ENCODE measurements around the gene ADCY9. TPM values are rescaled to one million over a fixed set of nuclear protein-coding genes. Genes with fewer than 3 reads are reported as not detected.

ADCY9 gene
- total RNA-seq, 1 donor from 2014 or later, result 43.2 TPM

GRCh38 chr16:4010225-4011158, 105.8 kb downstream of the ADCY9 start:
- ATAC-seq (peak in 1 of 2 donors; percentile 5), DNase-seq (peak; percentile 45)
- Histone ChIP-seq H3K4me3 (peak overlapping the region; percentile 17), H3K4me1 (peaks cover 32% of the 10 kb centered on the region), H3K27me3 (ENCODE audit: low read depth) (no peaks in the 10 kb centered on the region), H3K36me3 (peaks cover 6% of the 10 kb centered on the region), H3K27ac (peak overlapping the region; percentile 77), H3K9me3 (no peaks in the 10 kb centered on the region)
- TF ChIP-seq CTCF (IDR thresholded peaks at IDR 0.05), result no peak
- intact Hi-C loops (cut with DNase I), result no loop called here

GRCh38 chr16:4009177-4009576, 107.1 kb downstream of the ADCY9 start:
- Histone ChIP-seq H3K36me3 (peaks cover 6% of the 10 kb centered on the region), H3K4me3 (no peak overlapping the region), H3K9me3 (no peaks in the 10 kb centered on the region), H3K27ac (no peak overlapping the region), H3K4me1 (peaks cover 32% of the 10 kb centered on the region), H3K27me3 (ENCODE audit: low read depth) (no peaks in the 10 kb centered on the region)
- intact Hi-C loops (cut with DNase I), result no loop called here
- no peak for TF ChIP-seq CTCF (IDR thresholded peaks at IDR 0.05)
- DNase-seq, result peak; percentile 1
- no peak for ATAC-seq

GRCh38 chr16:4008116-4008515, 108.1 kb downstream of the ADCY9 start:
- no peaks in the 10 kb centered on the region for H3K27me3 ChIP-seq (ENCODE audit: low read depth)
- intact Hi-C loops (cut with DNase I), result no loop called here
- peaks cover 22% of the 10 kb centered on the region for H3K4me1 ChIP-seq
- no peak for ATAC-seq
- no peak overlapping the region for H3K4me3 ChIP-seq
- H3K36me3 ChIP-seq, result peaks cover 6% of the 10 kb centered on the region
- no peak overlapping the region for H3K27ac ChIP-seq
- no peak for TF ChIP-seq CTCF (IDR thresholded peaks at IDR 0.05)
- DNase-seq, result peak; percentile 6
- H3K9me3 ChIP-seq, result no peaks in the 10 kb centered on the region

GRCh38 chr16:4006397-4006999, 109.7 kb downstream of the ADCY9 start:
- Histone ChIP-seq H3K4me1 (peaks cover 6% of the 10 kb centered on the region), H3K9me3 (no peaks in the 10 kb centered on the region), H3K27ac (no peak overlapping the region), H3K36me3 (peaks cover 10% of the 10 kb centered on the region), H3K4me3 (no peak overlapping the region), H3K27me3 (ENCODE audit: low read depth) (no peaks in the 10 kb centered on the region)
- ATAC-seq (no peak), DNase-seq (peak; percentile 16)
- intact Hi-C loops (cut with DNase I), result no loop called here
- TF ChIP-seq CTCF (IDR thresholded peaks at IDR 0.05), result no peak

GRCh38 chr16:4005731-4006130, 110.5 kb downstream of the ADCY9 start:
- TF ChIP-seq CTCF (IDR thresholded peaks at IDR 0.05), result no peak
- H3K27me3 ChIP-seq (ENCODE audit: low read depth), result no peaks in the 10 kb centered on the region
- no peak overlapping the region for H3K4me3 ChIP-seq
- intact Hi-C loops (cut with DNase I), result no loop called here
- no peak overlapping the region for H3K27ac ChIP-seq
- H3K4me1 ChIP-seq, result no peaks in the 10 kb centered on the region
- H3K36me3 ChIP-seq, result peaks cover 10% of the 10 kb centered on the region
- ATAC-seq (no peak), DNase-seq (peak; percentile 25)
- no peaks in the 10 kb centered on the region for H3K9me3 ChIP-seq
